Central memory CD8-positive, alpha-beta T cell (primary cell): ENCODE data around the gene RFPL1.
"Not testable (repeated sequence)": the region's sequence is repeated elsewhere in the genome, so short reads cannot be mapped to it uniquely, and the experiment has no call there.

Experiments used
- ATAC-seq: fragments of 150-1000 bp; cut with Tn5 transposase; replicated peaks from 2 replicates; pipeline ENCODE4 v1.10.0; 2022; ENCODE audit warnings: mild to moderate bottlenecking, moderate FRiP score, moderate number of reproducible peaks; ENCODE audit not compliant: poor library complexity, severe bottlenecking; ENCODE audit errors: extremely low read depth
- DNase-seq, 2 donors: peaks; one replicate each; pipeline ENCODE4 v3.0.0; 2021; ENCODE audit warnings: low spot score in 2 of 2
- H3K27ac Mint-ChIP-seq: one replicate; pipeline ENCODE4 v1.8.0; 2022; ENCODE audit warnings: low read depth, mild to moderate bottlenecking, moderate library complexity, mixed read lengths
- H3K27me3 Mint-ChIP-seq: one replicate; pipeline ENCODE4 v1.8.0; 2022; ENCODE audit warnings: mixed read lengths
- H3K36me3 Mint-ChIP-seq: one replicate; pipeline ENCODE4 v1.8.0; 2022; ENCODE audit warnings: mild to moderate bottlenecking, moderate library complexity, mixed read lengths; ENCODE audit not compliant: insufficient read depth
- H3K4me1 Mint-ChIP-seq: one replicate; pipeline ENCODE4 v1.8.0; 2022; ENCODE audit warnings: mixed read lengths
- H3K4me3 Mint-ChIP-seq: one replicate; pipeline ENCODE4 v1.8.0; 2022; ENCODE audit warnings: mild to moderate bottlenecking, moderate library complexity, mixed read lengths
- H3K9me3 Mint-ChIP-seq: one replicate; pipeline ENCODE4 v1.8.0; 2022; ENCODE audit warnings: mixed read lengths

The RFPL1 gene

GRCh38 chr22:29414951-29415591 is 23.3 kb upstream of the RFPL1 start:
- Mint-ChIP-seq H3K27ac (peak overlapping the region; percentile 88), H3K4me3 (peak overlapping the region; percentile 80), H3K4me1 (peaks cover 17% of the 10 kb centered on the region)
- H3K27me3 Mint-ChIP-seq, H3K36me3 Mint-ChIP-seq, H3K9me3 Mint-ChIP-seq: not testable (repeated sequence)
- ATAC-seq (peak; percentile 87), DNase-seq (peak; percentile 26 to 27)

- Mint-ChIP-seq H3K27me3 (peaks cover 15% of the 10 kb centered on the region), H3K4me1 (peaks cover 17% of the 10 kb centered on the region)
- H3K36me3 Mint-ChIP-seq, ATAC-seq, DNase-seq, H3K4me3 Mint-ChIP-seq, H3K27ac Mint-ChIP-seq, H3K9me3 Mint-ChIP-seq: not testable (repeated sequence)
Measured at GRCh38 chr22:29418704-29419103, 19.7 kb upstream of the RFPL1 start.

GRCh38 chr22:29426476-29426875 is 11.9 kb upstream of the RFPL1 start:
- DNase-seq (no peak), ATAC-seq (no peak)
- peaks cover 7% of the 10 kb centered on the region for H3K27me3 Mint-ChIP-seq
- H3K36me3 Mint-ChIP-seq, result no peaks in the 10 kb centered on the region
- no peaks in the 10 kb centered on the region for H3K4me1 Mint-ChIP-seq
- H3K4me3 Mint-ChIP-seq, result no peak overlapping the region
- H3K27ac Mint-ChIP-seq, result no peak overlapping the region
- no peaks in the 10 kb centered on the region for H3K9me3 Mint-ChIP-seq

- DNase-seq (no peak), ATAC-seq (no peak)
- Mint-ChIP-seq H3K9me3 (no peaks in the 10 kb centered on the region), H3K27me3 (peaks cover 6% of the 10 kb centered on the region), H3K4me3 (no peak overlapping the region), H3K4me1 (no peaks in the 10 kb centered on the region), H3K36me3 (no peaks in the 10 kb centered on the region), H3K27ac (no peak overlapping the region)
Measured at GRCh38 chr22:29427176-29427760, 11.1 kb upstream of the RFPL1 start.

- no peak overlapping the region for H3K4me3 Mint-ChIP-seq
- no peaks in the 10 kb centered on the region for H3K4me1 Mint-ChIP-seq
- ATAC-seq, result no peak
- H3K36me3 Mint-ChIP-seq, result no peaks in the 10 kb centered on the region
- H3K27ac Mint-ChIP-seq, result no peak overlapping the region
- peaks cover 45% of the 10 kb centered on the region for H3K27me3 Mint-ChIP-seq
- no peaks in the 10 kb centered on the region for H3K9me3 Mint-ChIP-seq
- no peak for DNase-seq
Measured at GRCh38 chr22:29431986-29432385, 6.4 kb upstream of the RFPL1 start.

- H3K27ac Mint-ChIP-seq, result no peak overlapping the region
Measured at GRCh38 chr22:29433856-29434255, 4.5 kb upstream of the RFPL1 start.

GRCh38 chr22:29434288-29434687 is 4.1 kb upstream of the RFPL1 start:
- peaks cover 45% of the 10 kb centered on the region for H3K27me3 Mint-ChIP-seq
- H3K4me1 Mint-ChIP-seq, result no peaks in the 10 kb centered on the region
- H3K27ac Mint-ChIP-seq, result no peak overlapping the region
- H3K4me3 Mint-ChIP-seq, result no peak overlapping the region
- peaks cover 2% of the 10 kb centered on the region for H3K36me3 Mint-ChIP-seq
- DNase-seq (no peak), ATAC-seq (no peak)
- no peaks in the 10 kb centered on the region for H3K9me3 Mint-ChIP-seq

More at GRCh38 chr22:29433856-29434255, 4.5 kb upstream of the RFPL1 start:
- Mint-ChIP-seq H3K36me3 (peaks cover 1% of the 10 kb centered on the region), H3K27me3 (peaks cover 45% of the 10 kb centered on the region), H3K4me3 (no peak overlapping the region), H3K4me1 (no peaks in the 10 kb centered on the region), H3K9me3 (no peaks in the 10 kb centered on the region)
- ATAC-seq, result no peak
- no peak for DNase-seq

GRCh38 chr22:29435236-29436136 is 2.9 kb upstream of the RFPL1 start:
- Mint-ChIP-seq H3K4me1 (no peaks in the 10 kb centered on the region), H3K4me3 (no peak overlapping the region), H3K27ac (no peak overlapping the region), H3K27me3 (peaks cover 45% of the 10 kb centered on the region), H3K9me3 (no peaks in the 10 kb centered on the region), H3K36me3 (peaks cover 2% of the 10 kb centered on the region)
- ATAC-seq, result no peak
- no peak for DNase-seq

- Mint-ChIP-seq H3K36me3 (peaks cover 4% of the 10 kb centered on the region), H3K27ac (no peak overlapping the region), H3K4me1 (no peaks in the 10 kb centered on the region), H3K4me3 (no peak overlapping the region), H3K9me3 (no peaks in the 10 kb centered on the region), H3K27me3 (peaks cover 33% of the 10 kb centered on the region)
- DNase-seq (no peak), ATAC-seq (no peak)
Measured at GRCh38 chr22:29442976-29443375, 4.6 kb downstream of the RFPL1 start.

GRCh38 chr22:29443452-29443851 is 5.1 kb downstream of the RFPL1 start:
- H3K36me3 Mint-ChIP-seq, result peaks cover 4% of the 10 kb centered on the region
- H3K27me3 Mint-ChIP-seq, result peaks cover 33% of the 10 kb centered on the region
- no peaks in the 10 kb centered on the region for H3K9me3 Mint-ChIP-seq

GRCh38 chr22:29443861-29444792 is 5.7 kb downstream of the RFPL1 start:
- H3K27me3 Mint-ChIP-seq, result peaks cover 33% of the 10 kb centered on the region
- ATAC-seq (no peak), DNase-seq (no peak)
- H3K27ac Mint-ChIP-seq, result no peak overlapping the region
- no peaks in the 10 kb centered on the region for H3K9me3 Mint-ChIP-seq
- H3K4me1 Mint-ChIP-seq, result no peaks in the 10 kb centered on the region
- H3K36me3 Mint-ChIP-seq, result peaks cover 2% of the 10 kb centered on the region
- no peak overlapping the region for H3K4me3 Mint-ChIP-seq

More at GRCh38 chr22:29443452-29443851, 5.1 kb downstream of the RFPL1 start:
- no peak for DNase-seq
- Mint-ChIP-seq H3K4me3 (no peak overlapping the region), H3K4me1 (no peaks in the 10 kb centered on the region), H3K27ac (no peak overlapping the region)
- no peak for ATAC-seq

GRCh38 chr22:29445508-29445907 is 7.1 kb downstream of the RFPL1 start:
- H3K36me3 Mint-ChIP-seq, result peaks cover 2% of the 10 kb centered on the region
- DNase-seq, result no peak
- H3K4me1 Mint-ChIP-seq, result no peaks in the 10 kb centered on the region
- no peak overlapping the region for H3K4me3 Mint-ChIP-seq
- no peak for ATAC-seq
- H3K9me3 Mint-ChIP-seq, result no peaks in the 10 kb centered on the region
- H3K27ac Mint-ChIP-seq, result no peak overlapping the region
- H3K27me3 Mint-ChIP-seq, result peaks cover 33% of the 10 kb centered on the region
